GM12872 (cell line): Measurements from ENCODE around the gene FCHO2.

Experiments used
- CTCF ChIP-seq: IDR thresholded peaks from 3 replicates; pipeline ENCODE4 v1.5.1; 2011; ENCODE audit warnings: low read depth, mild to moderate bottlenecking, low read length, moderate library complexity; ENCODE audit not compliant: insufficient read depth

FCHO2 gene

DNA sequence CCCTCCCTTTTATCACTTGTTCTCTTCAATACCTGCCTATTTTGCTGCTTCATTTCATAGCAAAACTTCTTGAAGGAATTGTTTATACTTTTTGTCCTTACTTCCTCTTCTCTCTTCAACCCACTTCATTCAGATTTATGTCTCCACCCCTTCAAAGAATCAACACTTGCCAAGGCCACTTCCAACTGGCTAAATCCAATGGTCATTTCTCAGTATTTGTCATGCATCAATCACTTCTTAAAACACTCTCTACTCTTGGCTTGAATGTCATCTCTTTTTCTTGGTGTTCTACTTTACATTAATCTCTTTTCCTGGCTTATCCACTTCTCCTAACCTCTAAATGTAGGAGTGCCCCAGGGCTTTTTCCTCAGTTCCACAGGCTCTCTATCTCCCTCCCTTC, 8.3 kb upstream of the FCHO2 start:
- TF ChIP-seq CTCF = no peak

- no peak for TF ChIP-seq CTCF
Measured at GRCh38 chr5:72949481-72949880, 6.4 kb upstream of the FCHO2 start.

GRCh38 chr5:72951671-72952468, 4.0 kb upstream of the FCHO2 start:
- TF ChIP-seq CTCF = no peak

DNA sequence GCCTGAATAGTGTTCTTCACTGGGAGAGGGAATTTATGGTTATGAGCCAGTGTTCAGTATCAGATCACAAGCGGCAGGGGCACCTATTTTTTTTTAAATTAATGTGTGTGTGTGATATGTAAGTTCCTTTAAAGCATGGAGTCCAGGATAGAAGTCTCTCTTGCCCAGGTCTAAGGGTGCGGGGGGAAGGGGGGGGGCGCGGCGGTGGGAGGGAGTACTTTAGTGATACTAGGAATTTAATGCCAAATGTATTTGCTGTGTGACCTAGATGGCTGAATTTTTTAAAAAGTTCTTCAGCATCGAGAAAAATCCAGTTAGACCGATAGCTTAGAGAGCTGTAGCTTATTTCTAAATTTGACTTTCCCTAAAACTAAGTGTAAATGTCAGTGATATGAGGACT, 1.5 kb upstream of the FCHO2 start:
- no peak for TF ChIP-seq CTCF

GRCh38 chr5:72955143-72955767, 586 bp upstream of the FCHO2 start:
- no peak for TF ChIP-seq CTCF

- no peak for TF ChIP-seq CTCF
Measured at GRCh38 chr5:72956324-72957140, 691 bp downstream of the FCHO2 start.

- TF ChIP-seq CTCF = no peak
Measured at GRCh38 chr5:72957337-72957736, 1.5 kb downstream of the FCHO2 start.
